K562 (cell line): ENCODE data around the gene COL20A1. TPM values are rescaled to one million over a fixed set of nuclear protein-coding genes. Genes with fewer than 3 reads are reported as not detected.
"Not testable (repeated sequence)": the region's sequence is repeated elsewhere in the genome, so short reads cannot be mapped to it uniquely, and the experiment has no call there.

Experiments
- ATAC-seq: fragments of 200-7000 bp; cut with Tn5 transposase; 3 replicates; pipeline ENCODE4 v1.9.1; 2020; ENCODE audit warnings: moderate library complexity
- BruUV-seq: library from RNA; stranded (reverse); fragments of 400-500 nt; replicated peaks from 2 replicates; lab custom pipeline; 2021; lab: Mats Ljungman, UMichigan
- CTCF ChIA-PET: fragments of 300-600 bp; formaldehyde crosslinking; extraction: SDS; loops from one replicate; lab custom pipeline; 2021; ENCODE audit warnings: low intra/inter-chr PET ratio; lab: Yijun Ruan, JAX
- POLR2A ChIA-PET: fragments of 300-600, 350-650 bp; sonication (Branson Sonifier 250); formaldehyde crosslinking; extraction: SDS; loops from one replicate; lab custom pipeline; 2021; ENCODE audit warnings: antibody characterized with exemption, inconsistent platforms; lab: Yijun Ruan, JAX
- DNase-seq, 4 experiments: peaks; one replicate each; pipeline versions ENCODE4 v3.0.0 to v3.0.0-alpha.2; 2011 to 2018; ENCODE audit warnings: low spot score in 3 of 4, mixed read lengths in 3 of 4; ENCODE audit errors: extremely low read depth in 1 of 4
- FAIRE-seq: peaks from 2 replicates; lab custom pipeline; 2011; peaks lifted over from hg19 to GRCh38; lab: Jason Lieb, UNC
- H2AFZ ChIP-seq: 2 replicates; pipeline ENCODE4 v1.6.0; 2011; ENCODE audit warnings: low read depth, low read length, control low read depth, inconsistent platforms
- H3K27ac ChIP-seq: fragments of 200-600 bp; 3 replicates; pipeline ENCODE4 v1.8.0; 2011; ENCODE audit warnings: low read depth, mild to moderate bottlenecking, control low read depth, inconsistent platforms, low read length, moderate library complexity, mixed read lengths; ENCODE audit errors: extremely low read depth
- H3K27me3 ChIP-seq, 2 experiments: fragments of 300-600 bp in 1 of 2; 2 replicates in 1 of 2; 3 replicates in 1 of 2; pipeline versions ENCODE4 v1.6.0 to v1.8.0; 2011; ENCODE audit warnings: inconsistent platforms in 2 of 2, low read length in 2 of 2, mild to moderate bottlenecking in 1 of 2, mixed read lengths in 1 of 2, moderate library complexity in 1 of 2; ENCODE audit not compliant: control insufficient read depth in 2 of 2, insufficient read depth in 2 of 2
- H3K36me3 ChIP-seq: fragments of 300-600 bp; 3 replicates; pipeline ENCODE4 v1.8.0; 2011; ENCODE audit warnings: mild to moderate bottlenecking, low read length, inconsistent platforms; ENCODE audit not compliant: control insufficient read depth, insufficient read depth
- H3K4me1 ChIP-seq, 2 experiments: fragments of 200-600 bp in 1 of 2; replicated peaks in 1 of 2; 2 replicates in 1 of 2; 3 replicates in 1 of 2; pipeline versions ENCODE4 v1.5.1 to v1.8.0; 2011; ENCODE audit warnings: inconsistent platforms in 2 of 2, low read length in 2 of 2, mild to moderate bottlenecking in 1 of 2, mixed read lengths in 1 of 2, moderate library complexity in 1 of 2; ENCODE audit not compliant: control insufficient read depth in 2 of 2, insufficient read depth in 2 of 2
- H3K4me2 ChIP-seq: 2 replicates; pipeline ENCODE4 v1.6.1; 2011; ENCODE audit warnings: low read length, control low read depth, inconsistent platforms, mixed read lengths; ENCODE audit not compliant: insufficient read depth
- H3K4me3 ChIP-seq: fragments of 200-600 bp; sonication (generic), shearing (Covaris generic); 2 replicates; pipeline ENCODE4 v1.5.1; 2016; ENCODE audit warnings: control low read depth, inconsistent platforms
- H3K79me2 ChIP-seq: fragments of 200-600 bp; 3 replicates; pipeline ENCODE4 v1.8.0; 2011; ENCODE audit warnings: low read length, inconsistent platforms; ENCODE audit not compliant: control insufficient read depth, insufficient read depth
- H3K9ac ChIP-seq, 2 experiments: 2 replicates each; pipeline versions ENCODE4 v1.6.0 to v1.6.1; 2011; ENCODE audit warnings: low read depth in 2 of 2, low read length in 2 of 2, control low read depth in 1 of 2, inconsistent platforms in 1 of 2, mild to moderate bottlenecking in 1 of 2, mixed read lengths in 1 of 2; ENCODE audit not compliant: insufficient read depth in 1 of 2
- H3K9me1 ChIP-seq: one replicate; pipeline ENCODE4 v1.6.0; 2011; ENCODE audit warnings: inconsistent platforms, mild to moderate bottlenecking, low read length, moderate library complexity; ENCODE audit not compliant: control insufficient read depth, insufficient read depth
- H3K9me3 ChIP-seq: replicated peaks from 2 replicates; pipeline ENCODE4 v1.5.1; 2011; ENCODE audit warnings: low read depth, low read length, inconsistent platforms; ENCODE audit not compliant: control insufficient read depth, insufficient read depth
- H4K20me1 ChIP-seq: replicated peaks from 2 replicates; pipeline ENCODE4 v1.6.1; 2011; ENCODE audit warnings: low read length, inconsistent platforms, mixed read lengths; ENCODE audit not compliant: control insufficient read depth, insufficient read depth
- ARID3A ChIP-seq: IDR thresholded peaks from 2 replicates; pipeline ENCODE4 v1.6.1; 2012; ENCODE audit warnings: low read depth, low read length, improper control_type of control experiment, borderline replicate concordance
- ATF3 ChIP-seq, 2 experiments: fragments of 450-650 bp in 1 of 2; sonication (generic) in 1 of 2; formaldehyde crosslinking in 1 of 2; IDR thresholded peaks in 1 of 2; conservative IDR thresholded peaks in 1 of 2; 2 replicates each; pipeline versions ENCODE4 v1.6.1 to v1.8.1; 2016 to 2023; ENCODE audit warnings: mild to moderate bottlenecking in 2 of 2, moderate library complexity in 2 of 2, inconsistent platforms in 1 of 2, missing genetic modification reagents in 1 of 2
- CEBPG ChIP-seq, 3 experiments: fragments of 200-800 bp in 1 of 3; sonication (Bioruptor generic) in 1 of 3; sonication (generic) in 1 of 3; formaldehyde crosslinking in 1 of 3; IDR thresholded peaks in 2 of 3; conservative IDR thresholded peaks in 1 of 3; 2 replicates each; pipeline versions ENCODE4 v1.6.1 to v1.8.0; 2016 to 2022; ENCODE audit warnings: missing compliant biosample characterization in 2 of 3, missing genetic modification characterization in 2 of 3, mild to moderate bottlenecking in 1 of 3, missing genetic modification reagents in 1 of 3
- CREB1 ChIP-seq, 2 experiments: sonication (generic) in 1 of 2; formaldehyde crosslinking in 1 of 2; IDR thresholded peaks; 2 replicates each; pipeline versions ENCODE4 v1.6.1 to v1.8.0; 2012 to 2022; ENCODE audit warnings: inconsistent platforms in 1 of 2, mild to moderate bottlenecking in 1 of 2, missing genetic modification reagents in 1 of 2, moderate library complexity in 1 of 2
- CREM ChIP-seq: IDR thresholded peaks from 2 replicates; pipeline ENCODE4 v1.6.1; 2014; ENCODE audit warnings: antibody characterized with exemption, low read depth
- EGR1 ChIP-seq: fragments of 450-650 bp; conservative IDR thresholded peaks from 2 replicates; pipeline ENCODE4 v1.6.1; 2017; ENCODE audit warnings: mild to moderate bottlenecking
- GABPB1 ChIP-seq: sonication (generic); formaldehyde crosslinking; IDR thresholded peaks from 2 replicates; pipeline ENCODE4 v1.8.0; 2022; ENCODE audit warnings: mild to moderate bottlenecking, missing genetic modification reagents
- JUN ChIP-seq, 2 experiments: sonication (generic) in 1 of 2; formaldehyde crosslinking in 1 of 2; IDR thresholded peaks; 2 replicates each; pipeline versions ENCODE4 v1.6.1 to v1.8.0; 2012 to 2022; ENCODE audit warnings: borderline replicate concordance in 2 of 2, mild to moderate bottlenecking in 2 of 2, improper control_type of control experiment in 1 of 2, low read depth in 1 of 2, low read length in 1 of 2, missing genetic modification reagents in 1 of 2
- JUND ChIP-seq, 2 experiments: IDR thresholded peaks; 2 replicates in 1 of 2; 3 replicates in 1 of 2; pipeline ENCODE4 v1.6.1; 2011; ENCODE audit warnings: borderline replicate concordance in 2 of 2, low read depth in 2 of 2, low read length in 2 of 2, improper control_type of control experiment in 1 of 2, missing biosample characterization in 1 of 2, missing genetic modification characterization in 1 of 2, missing genetic modification reagents in 1 of 2
- MEF2A ChIP-seq: IDR thresholded peaks from 2 replicates; pipeline ENCODE4 v1.6.1; 2011; ENCODE audit warnings: low read depth, mild to moderate bottlenecking, low read length, moderate library complexity; ENCODE audit not compliant: control insufficient read depth
- NELFE ChIP-seq: IDR thresholded peaks from 2 replicates; pipeline ENCODE4 v1.6.1; 2011; ENCODE audit warnings: mild to moderate bottlenecking; ENCODE audit not compliant: insufficient read depth, insufficient read length
- SMAD4 ChIP-seq: fragments of 250-450 bp; sonication (Bioruptor Pico); conservative IDR thresholded peaks from 2 replicates; pipeline ENCODE4 v1.8.0; 2021; ENCODE audit warnings: inconsistent platforms, mild to moderate bottlenecking, moderate library complexity
- TRIM24 ChIP-seq, 2 experiments: fragments of 450-650 bp; IDR thresholded peaks; 2 replicates each; pipeline ENCODE4 v1.6.1; 2016
- WGBS: fragments of 100-300 bp; shearing (Covaris generic); methylation state at CpG from one replicate; pipeline ENCODE4 v1.1.6; 2016; ENCODE audit warnings: low coverage, mixed read lengths; ENCODE audit not compliant: insufficient coverage; ENCODE audit errors: missing lambda C conversion rate; 5-methylcytosine and 5-hydroxymethylcytosine counted together
- in situ Hi-C: fragments of 300-500 bp; cut with MboI; formaldehyde crosslinking; loops from 4 replicates; pipeline ENCODE4 v1.15.0; 2018; ENCODE audit warnings: inconsistent platforms, mixed read lengths
- intact Hi-C: fragments of 100-400 bp; cut with micrococcal nuclease; formaldehyde crosslinking; loops from 2 replicates; pipeline ENCODE4 v1.14.2; 2022
- polyA plus RNA-seq, 8 experiments: library from polyadenylated mRNA; depleted of rRNA in 4 of 8; stranded (reverse) in 5 of 8; unstranded in 3 of 8; fragments of >200 nt; fragmentation: Nextera tagmentation in 2 of 8; fragmentation: Illumina TruSeq in 1 of 8; extraction: Ambion mirVana in 2 of 8; extraction: Trizol in 1 of 8; gene quantifications; 2 replicates each; pipeline versions ENCODE4 v1.2.1 to v1.2.3, GENCODE V29; 2011 to 2014; ENCODE audit warnings: inconsistent platforms in 1 of 8, missing spikeins in 1 of 8
- total RNA-seq, 7 experiments: library from RNA; depleted of rRNA in 6 of 7; stranded (reverse); fragments of >200 nt in 6 of 7; fragmentation: Illumina TruSeq in 2 of 7; extraction: Trizol in 2 of 7; gene quantifications; 2 replicates each; pipeline versions ENCODE4 v1.2.1 to v1.2.3, GENCODE V29; 2011 to 2021; ENCODE audit warnings: low replicate concordance in 1 of 7

COL20A1 gene
- total and polyA plus RNA-seq, 9 of the 15 experiments (the other 6 are each of a cell fraction or from before 2014, with no cell fraction given) = not detected

GRCh38 chr20:63337786-63338420, 44.9 kb downstream of the COL20A1 start (continued):
- no peak for TF ChIP-seq ARID3A
- TF ChIP-seq SMAD4 (CRISPR knock-in tag) = no peak
- TF ChIP-seq NELFE = no peak
- TF ChIP-seq MEF2A = no peak
- TF ChIP-seq EGR1 = no peak

- in situ Hi-C loops; BruUV-seq; TF ChIP-seq JUND (IDR thresholded peaks at IDR 0.05; ENCODE audit: borderline replicate concordance, low read depth, low read length); ATF3 (CRISPR knock-in tag; conservative IDR thresholded peaks at IDR 0.05); JUN (IDR thresholded peaks at IDR 0.05; ENCODE audit: borderline replicate concordance, low read depth, low read length): not testable (repeated sequence)
- TF ChIP-seq JUND (tag; IDR thresholded peaks at IDR 0.05; ENCODE audit: borderline replicate concordance, low read depth, low read length) = peak; percentile 14; the same call in 2 of the 3 replicates
- TF ChIP-seq GABPB1 = peak; percentile 59
- TF ChIP-seq ATF3 (IDR thresholded peaks at IDR 0.05) = peak; percentile 46; the same call in 1 of the 2 replicates
- TF ChIP-seq CREM = peak; percentile 15; the same call in 1 of the 2 replicates
- peak; percentile 83 to 94 for TF ChIP-seq TRIM24 (IDR thresholded peaks at IDR 0.05)
- peak; percentile 85 for TF ChIP-seq CEBPG (CRISPR knock-in tag; IDR thresholded peaks at IDR 0.05)
- TF ChIP-seq CEBPG (tag; conservative IDR thresholded peaks at IDR 0.05 in 1 of 2, IDR thresholded peaks at IDR 0.05 in 1 of 2) = peak; percentile 70 to 90
- 0 out of 2 replicates have a peak, but pooled peaks have one; percentile 30 for TF ChIP-seq CREB1 (IDR thresholded peaks at IDR 0.05)
- peak; percentile 72 for TF ChIP-seq CREB1 (CRISPR knock-in tag; IDR thresholded peaks at IDR 0.05)
- TF ChIP-seq JUN (CRISPR knock-in tag; IDR thresholded peaks at IDR 0.05; ENCODE audit: borderline replicate concordance) = peak; percentile 86
- TF ChIP-seq, all 486 proteins: peak for 8; not testable (repeated sequence) for 478
- H3K4me3 ChIP-seq, H3K36me3 ChIP-seq, H3K4me2 ChIP-seq, ATAC-seq, intact Hi-C loops, H3K79me2 ChIP-seq, H2AFZ ChIP-seq, H3K27ac ChIP-seq, H4K20me1 ChIP-seq, POLR2A ChIA-PET, CTCF ChIA-PET, H3K9ac ChIP-seq, DNase-seq, H3K9me1 ChIP-seq, H3K9me3 ChIP-seq, FAIRE-seq: not testable (repeated sequence)
- Histone ChIP-seq H3K27me3 (peaks cover 28 to 52% of the 10 kb centered on the region in 2 experiments; a peak in 4 of 5 replicates), H3K4me1 (peaks cover 0 to 12% of the 10 kb centered on the region in 2 experiments; a peak in 2 of 5 replicates)
- WGBS = 15% methylated on average over 14 of the region's 14 CpGs
Observed at GRCh38 chr20:63339154-63340094, 46.4 kb downstream of the COL20A1 start.
